GM18520 (cell line): ENCODE measurements around the gene UNC13D.
"Not testable (repeated sequence)": the region's sequence is repeated elsewhere in the genome, so short reads cannot be mapped to it uniquely, and the experiment has no call there.

Source experiments
- ATAC-seq: cut with Tn5 transposase; IDR thresholded peaks from one replicate; pipeline ENCODE4 v1.9.1; 2021; ENCODE audit not compliant: unreplicated experiment

The UNC13D gene

DNA sequence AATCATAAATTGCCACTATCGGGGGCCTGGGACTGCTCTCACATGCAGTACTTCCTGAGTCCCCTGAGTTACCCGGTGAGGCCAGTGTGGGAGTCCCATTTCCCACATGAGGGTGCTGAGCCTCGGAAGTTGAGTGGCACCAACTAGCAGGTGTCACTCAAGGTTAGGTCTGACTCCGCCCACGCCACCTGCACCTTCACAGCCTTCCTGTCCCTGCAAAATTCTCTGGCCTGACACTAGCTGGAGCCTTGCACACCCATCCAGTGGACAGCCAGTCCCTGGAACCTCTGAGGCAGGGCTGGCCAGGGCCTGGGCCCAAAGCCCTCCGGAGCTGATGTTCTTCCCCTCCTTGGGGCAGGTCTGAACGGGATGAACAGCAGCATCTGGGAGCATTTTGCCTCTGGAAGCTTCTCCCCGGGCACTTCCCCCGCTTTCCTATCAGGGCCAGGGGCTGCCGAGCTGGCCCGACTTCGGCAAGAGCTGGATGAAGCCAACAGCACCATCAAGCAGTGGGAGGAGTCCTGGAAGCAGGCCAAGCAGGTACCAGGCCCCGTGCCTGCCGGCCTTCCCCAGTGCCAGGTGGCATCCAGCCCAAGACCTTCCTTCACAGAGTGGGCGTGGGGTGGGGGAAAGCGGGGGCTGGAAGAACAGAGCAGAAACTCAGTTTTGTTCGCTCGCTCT, 21.9 kb downstream of the UNC13D start:
- ATAC-seq: no peak

DNA sequence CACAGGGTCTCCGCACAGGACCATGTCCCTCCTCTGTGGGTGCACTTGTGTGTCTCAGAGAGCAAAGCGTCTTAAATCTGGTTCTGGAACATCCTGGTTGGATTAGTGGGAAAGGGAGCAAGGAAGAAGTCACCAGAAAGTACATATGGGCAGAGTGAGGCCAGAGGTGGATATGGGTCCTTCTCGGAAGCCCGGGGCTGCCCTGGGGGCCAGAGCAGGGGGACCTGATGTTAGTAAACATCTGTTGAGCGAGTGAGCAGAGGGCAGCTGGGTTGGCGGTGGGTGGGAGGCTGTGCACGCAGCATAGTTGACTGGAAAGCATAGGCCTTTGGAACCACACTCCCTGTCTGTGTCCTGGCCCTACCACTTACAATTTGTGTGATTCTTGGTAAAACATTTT, 22.7 kb downstream of the UNC13D start:
- ATAC-seq: no peak

DNA sequence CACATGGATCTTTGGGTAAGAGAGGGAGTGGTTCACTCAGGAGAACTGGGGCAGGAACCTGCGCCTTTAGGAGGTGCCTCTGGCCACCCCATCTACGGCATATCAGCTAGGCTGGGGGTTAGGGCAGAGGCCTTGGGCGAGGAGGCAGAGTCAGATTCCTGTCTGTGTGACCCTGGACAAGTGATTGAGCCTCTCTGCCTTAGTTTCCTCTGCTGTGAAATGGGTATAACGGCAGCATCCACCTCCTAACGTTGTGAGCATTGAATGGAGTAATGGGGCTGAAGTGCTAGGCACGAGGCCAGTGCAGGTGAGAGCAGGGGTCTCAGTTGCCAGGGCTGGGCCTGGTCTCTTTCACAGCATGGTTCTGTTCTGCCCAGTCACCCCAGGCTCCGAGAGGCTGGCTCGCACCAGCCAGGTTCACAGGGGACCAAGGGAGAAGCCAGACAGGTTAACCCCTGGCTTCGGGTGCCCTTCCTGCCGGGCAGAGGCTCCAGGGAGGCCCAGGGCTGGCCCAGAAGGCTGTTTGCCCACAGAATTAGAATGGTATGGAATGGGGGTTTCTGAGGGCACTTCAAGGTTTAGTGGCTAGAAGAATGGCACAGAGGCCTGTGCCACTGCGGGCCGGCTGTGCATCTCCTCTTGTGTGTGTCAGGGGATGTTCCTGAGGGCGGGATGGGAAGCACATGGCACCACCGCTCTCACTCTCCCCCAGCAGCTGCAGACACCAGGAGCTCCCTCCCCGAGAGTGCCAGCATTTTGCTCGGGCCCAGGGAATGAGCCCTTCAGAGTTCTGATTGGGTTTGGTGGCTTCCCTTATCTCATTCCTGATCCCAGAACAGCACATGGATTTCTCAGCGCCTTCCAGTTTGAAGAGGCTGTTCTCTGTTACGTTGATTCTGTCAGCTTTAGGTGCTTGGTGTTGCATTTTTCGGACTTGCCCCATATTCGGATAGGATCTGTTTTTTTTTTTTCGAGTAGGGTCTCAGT, 23.8 kb downstream of the UNC13D start:
- ATAC-seq: no peak

DNA sequence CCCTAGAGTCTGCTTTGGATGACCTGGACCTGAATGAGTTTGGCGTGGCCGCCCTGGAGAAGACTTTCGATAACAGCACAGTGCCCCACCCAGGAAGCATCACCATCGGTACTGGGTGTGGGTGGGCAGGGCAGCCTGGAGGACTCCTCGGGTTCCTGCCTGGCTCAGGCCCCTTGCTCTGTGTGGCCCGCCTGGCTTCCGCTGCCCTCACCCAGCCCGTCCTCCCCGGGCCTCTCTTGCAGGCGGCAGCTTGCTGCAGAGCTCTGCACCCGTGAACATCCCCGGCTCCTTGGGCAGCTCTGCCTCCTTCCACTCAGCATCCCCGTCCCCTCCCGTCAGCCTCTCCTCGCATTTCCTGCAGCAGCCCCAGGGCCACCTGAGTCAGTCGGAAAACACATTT, 24.5 kb downstream of the UNC13D start:
- ATAC-seq: no peak

DNA sequence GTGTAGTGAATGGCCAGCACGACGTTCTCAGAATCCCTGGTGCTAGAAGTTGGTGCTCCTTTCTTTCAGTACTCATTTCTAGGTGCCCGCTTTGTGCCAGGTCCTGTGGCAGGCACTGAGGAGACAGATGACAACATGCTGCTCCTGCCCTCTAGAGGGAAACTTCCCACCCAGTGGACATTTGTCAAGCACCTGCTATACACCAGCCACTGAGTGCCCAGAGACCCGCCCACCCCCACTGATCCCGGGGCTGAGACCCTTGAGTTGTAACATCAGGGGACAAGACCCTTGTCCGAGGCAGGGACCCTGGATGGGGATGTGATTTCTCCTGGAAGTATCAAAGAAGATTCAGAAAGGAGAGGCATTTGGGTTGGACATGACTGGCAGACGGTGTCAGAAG, 25.1 kb downstream of the UNC13D start:
- ATAC-seq: no peak

DNA sequence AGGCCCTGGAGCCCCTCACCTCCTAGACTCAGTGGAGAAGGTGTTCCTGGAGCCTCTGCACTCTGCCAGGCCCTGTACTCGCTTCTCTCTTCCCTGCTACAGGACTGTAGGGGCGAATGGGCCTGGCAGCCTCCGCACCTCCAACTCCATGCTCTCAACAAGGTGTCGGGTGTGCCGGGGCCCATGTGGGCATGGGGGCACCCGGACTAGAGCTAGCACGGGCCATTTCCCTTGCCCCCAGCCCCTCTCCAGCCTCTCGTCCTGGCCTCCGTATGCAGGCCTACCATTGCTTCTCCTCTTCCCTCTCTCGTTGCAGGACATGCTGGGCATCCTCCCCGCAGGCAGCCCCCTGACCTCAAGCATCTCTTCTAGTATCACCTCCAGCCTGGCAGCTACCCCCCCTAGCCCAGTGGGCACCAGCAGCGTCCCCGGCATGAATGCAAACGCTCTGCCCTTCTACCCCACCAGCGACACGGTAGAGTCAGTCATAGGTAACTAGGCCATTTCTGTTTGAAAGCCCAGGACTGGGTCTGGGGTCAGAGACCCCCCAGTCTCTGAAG, 25.8 kb downstream of the UNC13D start:
- no peak for ATAC-seq

DNA sequence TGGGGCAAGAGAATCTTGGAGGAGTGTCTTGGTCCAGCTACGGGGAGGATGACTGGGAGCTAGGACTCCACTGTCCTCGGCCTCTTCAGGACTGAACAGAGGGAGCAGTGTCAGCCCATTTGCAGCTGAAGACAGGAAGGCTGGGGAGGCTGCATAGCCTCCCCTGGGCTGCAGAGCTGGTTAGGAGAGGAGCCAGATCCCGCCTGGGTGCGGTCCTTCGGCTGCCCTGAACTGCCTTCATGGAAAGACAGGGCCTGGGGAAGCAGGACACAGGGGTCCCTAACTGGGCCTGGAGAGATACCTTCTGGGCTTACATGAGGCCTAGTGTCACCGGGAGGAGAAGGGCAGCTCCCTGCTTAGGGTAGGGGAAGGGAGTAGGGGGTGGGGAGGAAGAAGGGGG, 26.6 kb downstream of the UNC13D start:
- ATAC-seq: no peak

DNA sequence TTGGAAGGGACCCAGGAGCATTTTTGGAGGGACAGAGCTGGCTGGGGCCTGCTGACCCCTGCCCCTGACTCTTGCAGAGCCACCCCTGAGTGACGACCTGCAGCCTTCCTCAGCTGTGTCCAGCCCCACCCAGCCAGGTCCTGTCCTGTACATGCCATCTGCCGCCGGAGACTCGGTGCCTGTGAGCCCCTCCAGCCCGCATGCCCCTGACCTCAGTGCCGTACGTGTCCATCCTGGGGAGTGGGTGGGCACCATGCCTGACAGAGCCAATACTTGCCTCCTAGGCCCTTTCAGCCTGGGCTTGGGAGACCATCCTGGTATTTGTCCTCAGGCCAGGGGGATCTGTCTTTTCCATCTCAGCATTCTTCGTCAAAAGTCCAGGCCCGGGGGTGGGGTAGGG, 27.5 kb downstream of the UNC13D start:
- ATAC-seq: no peak

DNA sequence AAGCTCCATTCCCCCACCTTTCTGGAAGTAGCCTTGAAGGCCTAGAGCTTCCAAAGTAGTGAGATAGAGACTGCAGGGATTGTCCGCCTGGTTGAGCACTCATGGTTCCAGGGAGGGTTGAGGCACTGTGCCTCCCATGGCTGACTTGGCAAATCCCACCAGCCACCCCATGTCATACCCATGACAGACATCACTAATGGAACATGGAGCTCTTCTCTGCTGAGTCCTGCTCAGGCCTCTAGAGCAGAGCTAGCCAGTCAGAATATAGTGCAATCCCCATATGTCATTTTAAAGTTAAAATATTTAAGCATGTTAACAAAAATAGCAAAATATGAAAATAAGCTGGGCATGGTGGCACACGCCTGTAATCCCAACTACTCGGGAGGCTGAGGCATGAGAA, 28.8 kb downstream of the UNC13D start:
- ATAC-seq: no peak

DNA sequence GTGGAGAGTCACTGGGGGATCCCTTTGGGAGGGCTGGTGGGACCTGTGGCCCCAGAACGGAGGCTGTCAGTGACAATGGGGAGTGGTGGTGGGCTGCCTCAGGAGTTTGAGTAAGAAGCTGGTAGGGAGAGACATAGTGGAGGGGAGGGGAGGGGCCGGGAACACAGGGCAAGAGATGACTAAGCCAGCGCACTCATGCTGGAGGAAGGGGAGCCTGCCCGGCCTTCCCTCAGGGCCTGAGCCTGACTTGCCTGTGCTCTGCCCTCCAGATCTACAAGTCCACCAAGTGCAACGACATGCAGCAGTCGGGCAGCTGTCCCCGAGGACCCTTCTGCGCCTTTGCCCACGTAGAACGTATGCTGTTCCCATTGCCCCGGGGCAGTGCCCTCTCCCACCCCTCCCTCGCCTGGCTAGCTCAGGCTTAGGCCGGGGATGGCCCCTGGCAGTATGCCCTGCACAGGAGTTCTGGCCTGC, 29.3 kb downstream of the UNC13D start:
- no peak for ATAC-seq

DNA sequence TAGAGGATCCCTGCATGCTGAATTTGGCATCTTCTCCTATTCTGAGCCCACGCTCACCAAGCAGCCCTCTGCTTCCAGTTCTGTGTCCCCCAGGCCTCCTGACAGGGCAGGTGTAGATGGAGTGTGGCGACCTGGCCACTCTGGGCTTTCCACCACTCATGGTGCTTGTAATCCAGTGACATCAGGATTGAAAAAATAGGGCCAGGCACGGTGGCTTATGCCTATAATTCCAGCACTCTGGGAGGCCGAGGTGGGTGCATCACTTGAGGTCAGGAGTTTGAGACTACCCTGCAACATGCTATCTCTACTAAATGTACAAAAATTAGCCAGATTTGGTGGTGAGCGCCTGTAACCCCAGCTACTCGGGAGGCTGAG, 30.2 kb downstream of the UNC13D start:
- ATAC-seq: no peak

DNA sequence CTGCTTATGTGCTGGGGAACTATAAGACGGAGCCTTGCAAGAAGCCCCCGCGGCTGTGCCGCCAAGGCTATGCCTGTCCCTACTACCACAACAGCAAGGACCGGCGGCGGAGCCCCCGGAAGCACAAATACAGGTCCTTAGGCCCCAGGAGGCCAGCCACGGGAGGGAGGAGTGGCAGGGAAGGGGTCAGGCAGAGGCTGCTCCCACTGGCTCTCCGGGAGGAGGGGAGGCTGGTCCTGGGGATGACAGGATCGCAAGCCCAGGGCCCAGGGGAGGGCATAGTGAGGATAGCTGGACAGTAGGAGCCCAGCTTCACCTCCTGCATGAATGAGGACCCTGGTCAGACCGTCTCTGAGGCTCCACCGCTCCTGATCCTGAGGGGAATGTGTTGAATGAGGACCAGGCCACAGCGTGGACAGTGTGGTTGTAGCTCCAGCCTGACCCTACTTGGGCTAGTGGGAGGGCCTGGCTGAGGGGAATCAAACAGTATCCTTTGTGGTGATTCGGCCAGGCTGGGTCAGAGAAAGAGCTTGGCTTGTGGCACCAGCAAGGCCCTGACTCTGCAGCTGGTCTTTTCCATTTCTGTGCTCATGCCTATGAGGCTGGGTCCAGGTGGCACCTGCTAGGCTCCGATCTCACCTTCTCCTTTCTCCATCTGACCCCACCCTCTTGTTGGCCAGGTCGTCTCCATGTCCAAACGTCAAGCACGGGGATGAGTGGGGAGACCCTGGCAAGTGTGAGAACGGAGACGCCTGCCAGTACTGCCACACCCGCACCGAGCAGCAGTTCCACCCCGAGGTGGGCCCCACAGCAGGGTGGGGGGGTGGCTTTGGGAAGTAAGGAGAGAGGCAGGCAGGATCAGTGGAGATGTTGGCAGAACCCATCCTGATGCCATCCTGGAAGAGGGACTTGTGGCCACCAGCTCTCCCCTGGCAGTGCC, 30.9 kb downstream of the UNC13D start:
- ATAC-seq: no peak

DNA sequence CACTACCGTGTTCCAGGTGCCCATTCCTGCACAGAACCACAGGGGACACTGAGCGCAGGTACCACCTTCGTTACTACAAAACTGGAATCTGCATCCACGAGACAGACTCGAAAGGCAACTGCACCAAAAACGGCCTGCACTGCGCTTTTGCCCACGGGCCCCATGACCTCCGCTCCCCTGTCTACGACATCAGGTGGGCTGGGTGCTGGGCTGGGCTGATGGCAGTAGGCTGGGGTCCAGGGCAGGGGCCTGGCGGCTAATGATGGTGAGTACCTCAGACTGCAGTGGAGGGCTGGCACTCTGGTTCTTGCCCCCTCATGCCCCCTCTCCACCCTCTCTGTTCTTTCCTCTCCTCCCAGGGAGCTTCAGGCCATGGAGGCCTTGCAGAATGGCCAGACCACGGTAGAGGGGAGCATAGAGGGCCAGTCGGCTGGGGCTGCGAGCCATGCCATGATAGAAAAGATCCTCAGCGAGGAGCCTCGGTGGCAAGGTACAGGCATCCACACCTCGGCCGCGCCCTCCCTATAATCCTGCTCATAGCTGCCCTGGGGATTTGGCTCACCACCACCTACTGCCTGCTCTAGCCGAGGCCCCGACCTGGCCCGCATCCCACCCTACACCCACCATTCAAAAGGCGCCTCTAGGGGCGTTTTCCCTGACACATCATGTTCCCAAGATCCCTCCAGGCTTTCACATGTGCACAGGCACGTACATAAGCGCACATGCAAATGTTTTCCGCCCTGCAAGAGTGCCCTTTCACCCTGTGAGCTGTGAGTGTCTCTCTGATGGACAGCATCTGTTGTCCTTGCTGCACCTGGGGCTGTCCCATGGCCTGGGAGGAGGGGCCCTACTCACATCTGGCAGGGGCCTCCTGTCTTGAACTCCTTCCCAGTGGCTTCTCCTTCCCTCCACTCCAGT, 31.8 kb downstream of the UNC13D start:
- ATAC-seq: no peak

DNA sequence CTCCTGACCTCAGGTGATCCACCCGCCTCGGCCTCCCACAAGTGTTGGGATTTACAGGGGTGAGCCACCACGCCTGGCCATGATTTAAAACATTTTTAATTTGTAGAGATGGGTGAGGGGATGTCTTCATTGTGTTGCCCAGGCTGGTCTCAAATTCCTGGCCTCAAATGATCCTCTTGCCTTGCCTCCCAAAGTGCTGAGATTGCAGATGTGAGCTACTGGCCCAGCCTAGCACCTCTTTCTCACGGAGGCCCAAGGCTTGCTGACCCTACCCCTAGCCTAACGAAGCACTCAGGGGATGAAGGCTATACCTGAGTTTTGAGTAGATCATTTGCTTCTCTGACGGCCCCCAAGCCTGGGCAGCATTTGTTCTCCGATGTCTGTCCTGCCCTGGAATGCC, 33.0 kb downstream of the UNC13D start:
- ATAC-seq: no peak

DNA sequence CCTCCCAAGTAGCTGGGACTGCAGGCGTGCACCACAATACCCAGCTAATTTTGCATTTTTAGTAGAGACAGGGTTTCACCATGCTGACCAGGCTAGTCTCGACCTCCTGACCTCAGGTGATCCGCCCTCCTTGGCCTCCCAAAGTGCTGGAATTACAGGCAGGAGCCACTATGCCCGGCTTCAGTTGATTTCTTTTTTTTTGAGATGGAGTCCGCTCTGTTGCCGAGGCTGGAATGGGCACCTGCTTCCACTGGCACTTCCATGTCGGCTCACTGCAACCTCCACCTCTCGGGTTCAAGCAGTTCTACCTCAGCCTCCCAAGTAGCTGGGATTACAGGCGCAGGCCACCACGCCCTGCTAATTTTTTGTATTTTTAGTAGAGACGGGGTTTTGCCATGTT, 33.4 kb downstream of the UNC13D start:
- ATAC-seq: not testable (repeated sequence)

DNA sequence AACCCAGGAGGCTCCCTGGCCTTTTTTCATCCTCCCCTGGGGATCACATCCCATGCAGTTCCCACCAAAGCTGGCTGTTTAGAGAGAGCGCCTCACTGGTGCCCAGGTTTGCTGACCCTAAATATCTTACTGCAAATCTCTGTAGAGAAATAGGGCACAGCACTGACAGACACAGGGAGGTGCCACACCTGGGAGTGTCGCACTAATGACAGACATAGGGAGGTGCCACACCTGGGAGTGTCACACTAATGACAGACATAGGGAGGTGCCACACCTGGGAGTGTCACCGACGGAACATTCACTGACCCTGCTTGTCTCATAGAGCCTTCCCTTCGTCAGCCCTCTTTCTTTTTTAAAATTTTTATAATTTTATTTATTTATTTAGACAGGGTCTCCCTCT, 34.0 kb downstream of the UNC13D start:
- ATAC-seq: no peak

DNA sequence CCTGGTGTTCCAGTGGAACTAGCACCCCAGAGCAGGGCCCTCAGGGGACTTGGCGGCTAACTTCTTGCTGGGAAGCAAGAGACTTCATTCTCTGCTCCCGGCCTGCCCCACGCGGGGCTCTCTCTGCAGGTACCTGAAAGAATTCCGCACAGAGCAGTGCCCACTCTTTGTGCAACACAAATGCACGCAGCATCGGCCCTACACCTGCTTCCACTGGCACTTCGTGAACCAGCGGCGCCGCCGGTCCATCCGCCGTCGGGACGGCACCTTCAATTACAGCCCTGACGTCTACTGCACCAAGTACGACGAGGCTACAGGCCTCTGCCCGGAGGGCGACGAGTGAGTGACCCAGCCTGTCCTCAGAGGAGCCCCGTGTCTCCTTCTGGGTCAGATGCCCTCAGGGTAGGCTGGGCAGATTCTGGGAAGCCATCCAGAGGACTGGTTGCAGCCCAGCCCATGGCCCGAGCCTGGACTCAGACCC, 34.5 kb downstream of the UNC13D start:
- no peak for ATAC-seq

DNA sequence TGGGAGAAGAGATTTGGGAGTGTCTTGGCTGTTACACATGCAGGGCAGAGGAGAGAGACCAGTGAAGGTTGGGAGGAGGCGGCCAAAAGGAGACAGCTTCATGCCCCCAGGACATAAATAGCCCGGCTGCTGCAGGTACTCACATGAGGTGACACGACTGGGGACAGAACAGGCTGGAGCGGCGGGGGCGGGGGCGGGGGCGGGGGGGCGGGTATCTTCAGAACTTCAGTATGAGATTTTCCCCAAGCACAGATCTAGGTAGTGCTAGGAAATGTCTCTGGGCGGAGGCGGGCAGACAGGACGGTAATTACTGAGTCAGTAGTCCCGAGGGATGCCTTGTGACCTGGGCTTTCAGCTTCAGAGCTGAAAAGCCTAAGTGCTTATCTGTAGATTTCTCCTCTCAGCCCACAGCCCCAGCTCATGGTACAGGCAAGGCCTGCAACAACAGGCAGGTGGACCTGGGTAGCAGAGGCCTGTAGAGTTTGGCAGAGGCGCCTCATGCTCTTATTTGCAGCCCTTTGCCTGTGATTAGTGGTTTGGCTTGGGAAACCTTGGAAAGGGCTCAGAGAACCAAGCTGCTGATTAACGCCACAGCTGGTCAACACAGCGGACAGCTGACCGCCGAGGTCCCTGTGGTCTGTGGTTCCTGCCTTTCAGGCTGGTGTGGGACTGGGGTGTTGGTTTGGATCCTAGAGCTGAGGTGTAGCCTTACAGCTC, 35.1 kb downstream of the UNC13D start:
- no peak for ATAC-seq

DNA sequence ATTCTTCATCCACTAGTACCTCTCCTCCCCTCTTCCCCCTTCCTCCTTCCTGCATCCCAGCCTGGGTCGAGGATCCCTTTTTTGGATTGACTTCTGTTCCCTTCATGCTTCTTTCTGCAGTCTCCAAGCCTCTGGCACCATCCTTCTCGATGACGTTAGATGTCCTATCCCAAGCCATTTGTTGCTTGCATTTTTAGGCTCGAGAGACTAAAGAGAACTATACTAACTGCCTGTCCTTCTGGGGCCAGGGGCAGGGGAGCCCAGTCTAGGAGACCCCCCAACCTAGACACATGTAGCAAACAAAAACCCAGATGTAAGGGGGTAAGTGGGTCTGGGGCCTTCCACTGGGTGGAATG, 35.7 kb downstream of the UNC13D start:
- no peak for ATAC-seq
